Activated T-cell treated with anti-CD3 and anti-CD28 coated beads for 4 hours (primary cell): ENCODE data around the gene CBR4.
"Not testable (repeated sequence)": the region's sequence is repeated elsewhere in the genome, so short reads cannot be mapped to it uniquely, and the experiment has no call there.

Source experiments
- DNase-seq: peaks from one replicate; pipeline ENCODE4 v3.0.0-alpha.2; 2020

The CBR4 gene

GRCh38 chr4:168992952-168993482 lies 17.0 kb downstream of the CBR4 start:
- not testable (repeated sequence) for DNase-seq

GRCh38 chr4:168981942-168982341 lies 28.1 kb downstream of the CBR4 start:
- no peak for DNase-seq

GRCh38 chr4:168981460-168981859 lies 28.6 kb downstream of the CBR4 start:
- DNase-seq = no peak

- DNase-seq = no peak
These were observed 30.7 kb downstream of the CBR4 start for GRCh38 chr4:168979338-168979737.

GRCh38 chr4:168978001-168978700 lies 31.9 kb downstream of the CBR4 start:
- DNase-seq = no peak

GRCh38 chr4:168972596-168972995 lies 37.5 kb downstream of the CBR4 start:
- no peak for DNase-seq

GRCh38 chr4:168960716-168961115 lies 49.3 kb downstream of the CBR4 start:
- DNase-seq = no peak

- DNase-seq = no peak
These were observed 54.4 kb downstream of the CBR4 start for GRCh38 chr4:168955674-168956073.

GRCh38 chr4:168952821-168953246 lies 57.2 kb downstream of the CBR4 start:
- not testable (repeated sequence) for DNase-seq

- no peak for DNase-seq
These were observed 64.8 kb downstream of the CBR4 start for GRCh38 chr4:168945291-168945690.

- DNase-seq = no peak
These were observed 67.1 kb downstream of the CBR4 start for GRCh38 chr4:168942985-168943384.
